Brain microvascular endothelial cell (primary cell): Measurements from ENCODE around the gene VAPA.
A peak's percentile ranks its signal among the peaks of the same experiment; 100 is the strongest.

Experiments used
- DNase-seq: peaks from one replicate; pipeline ENCODE4 v3.0.0-alpha.2; 2020
- H3K27ac ChIP-seq: fragments of 250-450 bp; sonication (Bioruptor Pico); 2 replicates; pipeline ENCODE4 v1.5.1; 2020; ENCODE audit warnings: mild to moderate bottlenecking, moderate library complexity
- H3K27me3 ChIP-seq: fragments of 250-450 bp; sonication (Bioruptor Pico); replicated peaks from 2 replicates; pipeline ENCODE4 v1.5.1; 2020; ENCODE audit warnings: mild to moderate bottlenecking
- H3K36me3 ChIP-seq: fragments of 250-450 bp; sonication (Bioruptor Pico); replicated peaks from 2 replicates; pipeline ENCODE4 v1.5.1; 2020; ENCODE audit warnings: mild to moderate bottlenecking
- H3K4me3 ChIP-seq: 2 replicates; pipeline ENCODE4 v1.5.1; 2011; ENCODE audit warnings: low read depth, mild to moderate bottlenecking, control low read depth, low read length, moderate library complexity
- CTCF ChIP-seq: IDR thresholded peaks from 2 replicates; pipeline ENCODE4 v1.5.1; 2011; ENCODE audit warnings: low read depth, mild to moderate bottlenecking, moderate library complexity, low read length, control low read depth, inconsistent platforms; ENCODE audit errors: missing control alignments
- in situ Hi-C: cut with HindIII; loops from 2 replicates; pipeline ENCODE4 v1.10.0; 2017; ENCODE audit warnings: low sequenced_read_pairs, low pct_ligation_motif_present

VAPA gene

GRCh38 chr18:9914584-9915290, 921 bp downstream of the VAPA start:
- H3K4me3 ChIP-seq = peak overlapping the region; percentile 90
- peak; percentile 72 for DNase-seq

GRCh38 chr18:9915291-9916076, 1.7 kb downstream of the VAPA start:
- Histone ChIP-seq H3K27me3 (no peaks in the 10 kb centered on the region), H3K27ac (peak overlapping the region; percentile 98), H3K4me3 (peak overlapping the region; percentile 90), H3K36me3 (peaks cover 5% of the 10 kb centered on the region)
- no peak for DNase-seq
- no peak for TF ChIP-seq CTCF
- in situ Hi-C loops = no loop called here

More at GRCh38 chr18:9914584-9915290, 921 bp downstream of the VAPA start:
- Histone ChIP-seq H3K27me3 (no peaks in the 10 kb centered on the region), H3K36me3 (peaks cover 5% of the 10 kb centered on the region), H3K27ac (peak overlapping the region; percentile 98)
- in situ Hi-C loops = no loop called here
- no peak for TF ChIP-seq CTCF

- DNase-seq = no peak
- H3K36me3 ChIP-seq = peaks cover 5% of the 10 kb centered on the region
- TF ChIP-seq CTCF = no peak
- no peaks in the 10 kb centered on the region for H3K27me3 ChIP-seq
- in situ Hi-C loops = no loop called here
- H3K4me3 ChIP-seq = peak overlapping the region; percentile 22
- peak overlapping the region; percentile 98 for H3K27ac ChIP-seq
Observed at GRCh38 chr18:9916077-9916639, 2.3 kb downstream of the VAPA start.

GRCh38 chr18:9916808-9917207, 3.0 kb downstream of the VAPA start:
- no peak for TF ChIP-seq CTCF
- DNase-seq = no peak
- Histone ChIP-seq H3K4me3 (no peak overlapping the region), H3K36me3 (peaks cover 5% of the 10 kb centered on the region), H3K27ac (no peak overlapping the region), H3K27me3 (no peaks in the 10 kb centered on the region)
- in situ Hi-C loops = no loop called here

GRCh38 chr18:9918016-9918680, 4.3 kb downstream of the VAPA start:
- H3K27ac ChIP-seq = peak overlapping the region; percentile 11
- H3K27me3 ChIP-seq = no peaks in the 10 kb centered on the region
- no peak for DNase-seq
- peaks cover 5% of the 10 kb centered on the region for H3K36me3 ChIP-seq
- in situ Hi-C loops = no loop called here
- H3K4me3 ChIP-seq = no peak overlapping the region
- no peak for TF ChIP-seq CTCF
